WTC11 (cell line): ENCODE measurements around the gene SLC16A9. TPM values are rescaled to one million over a fixed set of nuclear protein-coding genes. Genes with fewer than 3 reads are reported as not detected.
"Not testable (repeated sequence)": the region's sequence is repeated elsewhere in the genome, so short reads cannot be mapped to it uniquely, and the experiment has no call there.

Experiments
- ATAC-seq: fragments of 200-7000 bp; cut with Tn5 transposase; 2 replicates; pipeline ENCODE4 v1.10.0; 2021; ENCODE audit warnings: mild to moderate bottlenecking, moderate library complexity
- CTCF ChIA-PET: fragments of 300-600 bp; sonication (Branson Sonifier 250); formaldehyde crosslinking; loops from one replicate; lab custom pipeline; 2021; ENCODE audit warnings: antibody characterized with exemption; lab: Charles Lee
- POLR2A ChIA-PET: fragments of 350-600 bp; sonication (Branson Sonifier 250); formaldehyde crosslinking; loops from one replicate; lab custom pipeline; 2021; ENCODE audit warnings: antibody characterized with exemption; lab: Charles Lee
- DNase-seq: peaks from one replicate; pipeline ENCODE4 v3.0.0; 2021; ENCODE audit warnings: low spot score
- H3K27ac Mint-ChIP-seq: 2 replicates; pipeline ENCODE4 v1.8.0; 2021; ENCODE audit warnings: mixed read lengths
- H3K27me3 Mint-ChIP-seq: 2 replicates; pipeline ENCODE4 v1.8.0; 2021; ENCODE audit warnings: low read depth, mild to moderate bottlenecking, moderate library complexity, mixed read lengths
- H3K36me3 Mint-ChIP-seq: 2 replicates; pipeline ENCODE4 v1.8.0; 2021; ENCODE audit warnings: mixed read lengths
- H3K4me1 Mint-ChIP-seq: 2 replicates; pipeline ENCODE4 v1.8.0; 2022; ENCODE audit warnings: mixed read lengths
- H3K4me3 Mint-ChIP-seq: 2 replicates; pipeline ENCODE4 v1.8.0; 2021; ENCODE audit warnings: mild to moderate bottlenecking, moderate library complexity, mixed read lengths
- H3K9me3 Mint-ChIP-seq: 2 replicates; pipeline ENCODE4 v1.8.0; 2021; ENCODE audit warnings: mixed read lengths
- FOXK1 ChIP-seq: sonication (generic); formaldehyde crosslinking; IDR thresholded peaks from 2 replicates; pipeline ENCODE4 v1.8.0; 2022; ENCODE audit warnings: mild to moderate bottlenecking, moderate library complexity, missing genetic modification reagents
- MAX ChIP-seq: sonication (generic); formaldehyde crosslinking; IDR thresholded peaks from 2 replicates; pipeline ENCODE4 v1.8.0; 2022; ENCODE audit warnings: mild to moderate bottlenecking, missing genetic modification reagents
- MLX ChIP-seq: sonication (generic); formaldehyde crosslinking; IDR thresholded peaks from 2 replicates; pipeline ENCODE4 v1.8.1; 2023; ENCODE audit warnings: mild to moderate bottlenecking, missing genetic modification reagents, moderate library complexity
- RELA ChIP-seq: sonication (generic); formaldehyde crosslinking; IDR thresholded peaks from 2 replicates; pipeline ENCODE4 v1.8.1; 2022; ENCODE audit warnings: missing genetic modification reagents, mild to moderate bottlenecking, borderline replicate concordance
- SMAD3 ChIP-seq: sonication (generic); formaldehyde crosslinking; IDR thresholded peaks from 2 replicates; pipeline ENCODE4 v1.8.0; 2022; ENCODE audit warnings: missing genetic modification reagents, mild to moderate bottlenecking, borderline replicate concordance
- TEAD4 ChIP-seq: sonication (generic); formaldehyde crosslinking; IDR thresholded peaks from 2 replicates; pipeline ENCODE4 v1.8.0; 2022; ENCODE audit warnings: mild to moderate bottlenecking, missing genetic modification reagents
- ZNF281 ChIP-seq: sonication (generic); formaldehyde crosslinking; IDR thresholded peaks from 2 replicates; pipeline ENCODE4 v1.8.0; 2023; ENCODE audit warnings: mild to moderate bottlenecking, missing genetic modification reagents
- total RNA-seq: library from RNA; stranded (reverse); gene quantifications from 3 replicates; pipeline ENCODE4 v1.2.3, GENCODE V29; 2021
- TF ChIP-seq, protein P1 (sequence below): sonication (generic); formaldehyde crosslinking; IDR thresholded peaks from 2 replicates; pipeline ENCODE4 v1.8.0; 2022; ENCODE audit warnings: mild to moderate bottlenecking, missing genetic modification reagents
- TF ChIP-seq, protein P2 (sequence below): sonication (generic); formaldehyde crosslinking; IDR thresholded peaks from 2 replicates; pipeline ENCODE4 v1.8.0; 2023; ENCODE audit warnings: missing genetic modification reagents
- TF ChIP-seq, protein P3 (sequence below): fragments of 250-450 bp; sonication (Bioruptor Pico); conservative IDR thresholded peaks from 2 replicates; pipeline ENCODE4 v1.9.0; 2021; ENCODE audit warnings: mild to moderate bottlenecking

The SLC16A9 gene
- total RNA-seq, 1 experiment from 2014 or later, result 4.0 TPM

- ChIA-PET CTCF (no interaction called here), POLR2A (no interaction called here)
- Mint-ChIP-seq H3K9me3 (peaks cover 19% of the 10 kb centered on the region), H3K4me1 (no peaks in the 10 kb centered on the region), H3K4me3 (no peak overlapping the region), H3K36me3 (peaks cover 16% of the 10 kb centered on the region), H3K27ac (no peak overlapping the region), H3K27me3 (no peaks in the 10 kb centered on the region; the same call in 1 of the 2 replicates)
- TF ChIP-seq TEAD4 (CRISPR knock-in tag), result no peak
- no peak for TF ChIP-seq MLX
- no peak for TF ChIP-seq SMAD3 (CRISPR knock-in tag)
- TF ChIP-seq, protein P1, sequence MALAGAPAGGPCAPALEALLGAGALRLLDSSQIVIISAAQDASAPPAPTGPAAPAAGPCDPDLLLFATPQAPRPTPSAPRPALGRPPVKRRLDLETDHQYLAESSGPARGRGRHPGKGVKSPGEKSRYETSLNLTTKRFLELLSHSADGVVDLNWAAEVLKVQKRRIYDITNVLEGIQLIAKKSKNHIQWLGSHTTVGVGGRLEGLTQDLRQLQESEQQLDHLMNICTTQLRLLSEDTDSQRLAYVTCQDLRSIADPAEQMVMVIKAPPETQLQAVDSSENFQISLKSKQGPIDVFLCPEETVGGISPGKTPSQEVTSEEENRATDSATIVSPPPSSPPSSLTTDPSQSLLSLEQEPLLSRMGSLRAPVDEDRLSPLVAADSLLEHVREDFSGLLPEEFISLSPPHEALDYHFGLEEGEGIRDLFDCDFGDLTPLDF (CRISPR knock-in tag), result no peak
- TF ChIP-seq MAX (CRISPR knock-in tag), result no peak
- TF ChIP-seq, protein P2, sequence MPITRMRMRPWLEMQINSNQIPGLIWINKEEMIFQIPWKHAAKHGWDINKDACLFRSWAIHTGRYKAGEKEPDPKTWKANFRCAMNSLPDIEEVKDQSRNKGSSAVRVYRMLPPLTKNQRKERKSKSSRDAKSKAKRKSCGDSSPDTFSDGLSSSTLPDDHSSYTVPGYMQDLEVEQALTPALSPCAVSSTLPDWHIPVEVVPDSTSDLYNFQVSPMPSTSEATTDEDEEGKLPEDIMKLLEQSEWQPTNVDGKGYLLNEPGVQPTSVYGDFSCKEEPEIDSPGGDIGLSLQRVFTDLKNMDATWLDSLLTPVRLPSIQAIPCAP (CRISPR knock-in tag), result no peak
- no peak for TF ChIP-seq ZNF281 (CRISPR knock-in tag)
- no peak for TF ChIP-seq FOXK1 (CRISPR knock-in tag)
- no peak for TF ChIP-seq RELA
- DNase-seq, result no peak
- no peak for ATAC-seq
Measured at GRCh38 chr10:59745163-59745650, 35.6 kb upstream of the SLC16A9 start.

DNA sequence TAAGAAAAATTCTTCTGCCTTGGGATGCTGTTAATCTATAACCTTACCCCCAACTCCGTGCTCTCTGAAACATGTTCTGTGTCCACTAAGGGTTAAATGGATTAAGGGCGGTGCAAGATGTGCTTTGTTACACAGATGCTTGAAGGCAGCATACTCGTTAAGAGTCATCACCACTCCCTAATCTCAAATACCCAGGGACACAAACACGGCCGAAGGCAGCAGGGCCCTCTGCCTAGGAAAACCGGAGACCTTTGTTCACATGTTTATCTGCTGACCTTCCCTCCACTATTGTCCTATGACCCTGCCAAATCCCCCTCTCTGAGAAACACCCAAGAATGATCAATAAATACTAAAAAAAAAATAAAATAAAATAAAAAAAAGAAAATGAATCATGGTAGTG is 35.1 kb upstream of the SLC16A9 start:
- H3K27me3 Mint-ChIP-seq, POLR2A ChIA-PET: not testable (repeated sequence)

DNA sequence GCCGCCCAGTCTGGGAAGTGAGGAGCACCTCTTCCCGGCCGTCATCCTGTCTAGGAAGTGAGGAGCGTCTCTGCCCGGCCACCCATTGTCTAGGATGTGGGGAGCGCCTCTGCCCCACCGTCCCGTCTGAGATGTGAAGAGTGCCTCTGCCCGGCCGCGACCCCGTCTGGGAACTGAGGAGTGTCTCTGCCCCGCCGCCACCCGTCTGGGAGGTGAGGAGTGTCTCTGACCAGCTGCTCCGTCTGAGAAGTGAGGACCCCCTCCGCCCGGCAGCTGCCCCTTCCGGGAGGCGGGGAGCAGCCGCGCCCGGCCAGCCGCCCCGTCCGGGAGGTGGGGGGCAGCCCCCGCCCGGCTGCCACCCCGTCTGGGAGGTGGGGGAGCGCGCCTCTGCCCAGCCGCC is 34.5 kb upstream of the SLC16A9 start:
- H3K4me1 Mint-ChIP-seq, result not testable (repeated sequence)

More for the DNA sequence above, 35.1 kb upstream of the SLC16A9 start:
- ATAC-seq, CTCF ChIA-PET, DNase-seq, H3K27ac Mint-ChIP-seq, H3K4me1 Mint-ChIP-seq, H3K4me3 Mint-ChIP-seq: not testable (repeated sequence)
- Mint-ChIP-seq H3K36me3 (peaks cover 16% of the 10 kb centered on the region), H3K9me3 (peaks cover 19% of the 10 kb centered on the region)

DNA sequence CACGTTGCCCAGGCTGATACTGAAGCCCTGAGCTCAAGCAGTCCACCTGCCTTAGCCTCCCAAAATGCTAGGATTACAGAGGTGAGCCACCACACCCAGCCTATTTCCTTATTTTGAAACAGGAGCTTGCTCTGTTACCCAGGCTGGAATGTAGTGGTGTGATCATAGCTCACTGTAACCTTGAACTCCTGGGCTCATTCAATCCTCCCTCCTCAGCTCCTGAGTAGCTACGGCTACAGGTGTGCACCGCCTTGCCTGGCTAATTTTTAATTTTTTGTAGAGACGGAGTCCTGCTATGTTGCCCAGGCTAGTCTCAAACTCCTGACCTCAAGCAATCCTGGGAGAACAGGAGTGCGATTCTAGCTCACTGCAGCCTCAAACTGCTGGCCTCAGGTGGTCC is 31.9 kb upstream of the SLC16A9 start:
- peaks cover 19% of the 10 kb centered on the region for H3K9me3 Mint-ChIP-seq
- H3K4me1 Mint-ChIP-seq, result no peaks in the 10 kb centered on the region
- no peak for DNase-seq
- TF ChIP-seq, protein P3, sequence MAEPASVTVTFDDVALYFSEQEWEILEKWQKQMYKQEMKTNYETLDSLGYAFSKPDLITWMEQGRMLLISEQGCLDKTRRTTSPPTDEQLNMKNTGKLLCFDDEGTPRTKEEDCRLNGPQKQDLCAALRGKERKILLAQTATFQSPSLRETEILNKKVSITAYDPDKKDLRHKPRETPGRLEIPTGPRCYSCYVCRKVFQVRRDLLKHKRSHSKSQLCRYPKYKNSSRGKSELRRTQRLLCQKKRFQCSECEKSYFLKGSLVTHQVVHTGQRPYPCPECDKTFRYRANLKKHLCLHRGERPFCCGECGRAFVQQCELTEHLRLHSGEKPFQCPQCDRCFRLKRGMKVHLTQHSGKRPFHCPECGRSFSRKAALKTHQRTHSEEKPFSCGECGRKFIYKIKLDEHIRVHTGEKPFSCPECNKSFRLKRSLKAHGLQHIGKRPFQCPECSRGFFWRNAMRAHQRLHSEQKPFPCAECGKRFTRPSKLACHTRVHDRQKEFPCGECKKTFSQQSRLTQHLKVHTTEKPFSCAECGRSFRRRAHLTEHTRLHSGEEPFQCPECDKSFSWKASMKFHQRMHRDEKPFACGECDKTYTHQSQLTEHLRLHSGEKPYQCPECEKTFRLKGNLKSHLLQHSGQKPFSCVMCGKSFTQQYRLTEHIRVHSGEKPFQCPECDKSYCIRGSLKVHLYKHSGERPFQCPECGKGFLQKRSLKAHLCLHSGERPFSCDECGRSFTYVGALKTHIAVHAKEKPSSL (CRISPR knock-in tag), result no peak
- no peak for ATAC-seq
- ChIA-PET CTCF (interaction anchor here (1.2 to 1.6 kb wide), 2 partner anchors 32 to 89 kb away, joined by 3 to 5 read pairs; partner anchors contain the start of gene SLC16A9), POLR2A (no interaction called here)
- H3K27me3 Mint-ChIP-seq, result no peaks in the 10 kb centered on the region; the same call in 1 of the 2 replicates
- H3K27ac Mint-ChIP-seq, result no peak overlapping the region
- no peak overlapping the region for H3K4me3 Mint-ChIP-seq
- H3K36me3 Mint-ChIP-seq, result peaks cover 16% of the 10 kb centered on the region

More for the DNA sequence above, 34.5 kb upstream of the SLC16A9 start:
- H3K27ac Mint-ChIP-seq, ATAC-seq, H3K4me3 Mint-ChIP-seq, CTCF ChIA-PET, H3K27me3 Mint-ChIP-seq, DNase-seq, POLR2A ChIA-PET: not testable (repeated sequence)
- Mint-ChIP-seq H3K36me3 (peaks cover 16% of the 10 kb centered on the region), H3K9me3 (peaks cover 19% of the 10 kb centered on the region)
